GM23338 (cell line): ENCODE data around the gene STAMBP. TPM values are rescaled to one million over a fixed set of nuclear protein-coding genes. Genes with fewer than 3 reads are reported as not detected.

Source experiments
- ATAC-seq: fragments of 200-7000 bp; cut with Tn5 transposase; 3 replicates; pipeline ENCODE4 v1.9.1; 2020
- DNase-seq: peaks from one replicate; pipeline ENCODE4 v3.0.0-alpha.2; 2015; ENCODE audit warnings: low spot score
- H2AFZ ChIP-seq: fragments of 200-600 bp; sonication (generic); 2 replicates; pipeline ENCODE4 v1.8.0; 2016; ENCODE audit warnings: antibody characterized with exemption, mild to moderate bottlenecking, moderate library complexity
- H3F3A ChIP-seq: fragments of 200-600 bp; sonication (generic); replicated peaks from 2 replicates; pipeline ENCODE4 v1.8.0; 2017; ENCODE audit warnings: antibody characterized with exemption, mixed run types, low read depth
- H3K27ac ChIP-seq: fragments of 200-600 bp; sonication (generic); 2 replicates; pipeline ENCODE4 v1.6.1; 2016; ENCODE audit warnings: low read depth
- H3K27me3 ChIP-seq: fragments of 200-600 bp; sonication (generic); 2 replicates; pipeline ENCODE4 v1.8.0; 2016; ENCODE audit warnings: mild to moderate bottlenecking, mixed run types, moderate library complexity; ENCODE audit not compliant: insufficient read depth
- H3K36me3 ChIP-seq: fragments of 200-600 bp; sonication (generic); 2 replicates; pipeline ENCODE4 v1.8.0; 2016; ENCODE audit warnings: mild to moderate bottlenecking; ENCODE audit not compliant: insufficient read depth
- H3K4me1 ChIP-seq: fragments of 200-600 bp; sonication (generic); 2 replicates; pipeline ENCODE4 v1.8.0; 2016; ENCODE audit warnings: mild to moderate bottlenecking, moderate library complexity; ENCODE audit not compliant: insufficient read depth
- H3K4me2 ChIP-seq: fragments of 200-600 bp; sonication (generic); 2 replicates; pipeline ENCODE4 v1.7.1; 2017; ENCODE audit warnings: mixed run types
- H3K4me3 ChIP-seq: fragments of 200-600 bp; sonication (generic); 2 replicates; pipeline ENCODE4 v1.6.1; 2016; ENCODE audit warnings: mixed run types
- H3K79me2 ChIP-seq: fragments of 200-600 bp; sonication (generic); replicated peaks from 2 replicates; pipeline ENCODE4 v1.8.0; 2017; ENCODE audit warnings: mild to moderate bottlenecking; ENCODE audit not compliant: insufficient read depth
- H3K9me2 ChIP-seq: fragments of 200-600 bp; sonication (generic); 2 replicates; pipeline ENCODE4 v1.8.0; 2017; ENCODE audit not compliant: insufficient read depth
- H4K20me1 ChIP-seq: fragments of 200-600 bp; sonication (generic); replicated peaks from 2 replicates; pipeline ENCODE4 v1.8.0; 2017; ENCODE audit warnings: mild to moderate bottlenecking; ENCODE audit not compliant: insufficient read depth
- H3K27ac Mint-ChIP-seq: 2 replicates; pipeline ENCODE4 v1.8.0; 2020; ENCODE audit warnings: inconsistent platforms, mild to moderate bottlenecking, moderate library complexity, mixed read lengths
- H3K27me3 Mint-ChIP-seq: 3 replicates; pipeline ENCODE4 v1.8.0; 2022; ENCODE audit warnings: low read depth, mild to moderate bottlenecking, moderate library complexity, mixed read lengths, inconsistent platforms; ENCODE audit not compliant: insufficient read depth, poor library complexity
- H3K36me3 Mint-ChIP-seq: 3 replicates; pipeline ENCODE4 v1.8.0; 2021; ENCODE audit warnings: low read depth, mild to moderate bottlenecking, inconsistent platforms, moderate library complexity, mixed read lengths
- H3K4me1 Mint-ChIP-seq: 3 replicates; pipeline ENCODE4 v1.8.0; 2020; ENCODE audit warnings: mild to moderate bottlenecking, inconsistent platforms, mixed read lengths
- H3K4me3 Mint-ChIP-seq: 3 replicates; pipeline ENCODE4 v1.8.0; 2021; ENCODE audit warnings: moderate library complexity, mild to moderate bottlenecking, inconsistent platforms, mixed read lengths
- H3K9me3 Mint-ChIP-seq: 3 replicates; pipeline ENCODE4 v1.8.0; 2020; ENCODE audit warnings: moderate library complexity, mild to moderate bottlenecking, inconsistent platforms, mixed read lengths
- CREB1 ChIP-seq: fragments of 250-450 bp; sonication (Bioruptor Pico); IDR thresholded peaks from 2 replicates; pipeline ENCODE4 v1.5.0; 2020; ENCODE audit warnings: low read depth, mild to moderate bottlenecking, moderate library complexity
- EZH2 ChIP-seq: fragments of 200-600 bp; sonication (generic); IDR thresholded peaks from one replicate; pipeline ENCODE4 v1.8.0; 2017; ENCODE audit warnings: antibody characterized with exemption, mild to moderate bottlenecking, low read depth; ENCODE audit not compliant: unreplicated experiment
- JUNB ChIP-seq: IDR thresholded peaks from one replicate; pipeline ENCODE4 v1.6.1; 2016; ENCODE audit warnings: antibody characterized with exemption; ENCODE audit not compliant: unreplicated experiment
- NANOG ChIP-seq: IDR thresholded peaks from 2 replicates; pipeline ENCODE4 v1.6.1; 2016; ENCODE audit warnings: antibody characterized with exemption, borderline replicate concordance
- POLR2AphosphoS5 ChIP-seq: IDR thresholded peaks from 2 replicates; pipeline ENCODE4 v1.6.1; 2016; ENCODE audit warnings: antibody characterized with exemption, low read depth
- STAT1 ChIP-seq: IDR thresholded peaks from one replicate; pipeline ENCODE4 v1.6.1; 2016; ENCODE audit warnings: antibody characterized with exemption; ENCODE audit not compliant: unreplicated experiment
- ZNF114 ChIP-seq: fragments of 250-450 bp; sonication (Bioruptor Pico); IDR thresholded peaks from 2 replicates; pipeline ENCODE4 v1.5.0; 2020; ENCODE audit warnings: mild to moderate bottlenecking, moderate library complexity
- ZNF331 ChIP-seq: fragments of 250-450 bp; sonication (Bioruptor Pico); IDR thresholded peaks from 2 replicates; pipeline ENCODE4 v1.5.0; 2020; ENCODE audit warnings: low read depth, mild to moderate bottlenecking, moderate library complexity
- polyA plus RNA-seq: library from polyadenylated mRNA; unstranded; fragments of >200 nt; fragmentation: Nextera tagmentation; extraction: Ambion mirVana; gene quantifications from 2 replicates; pipeline ENCODE4 v1.2.1, GENCODE V29; 2016
- total RNA-seq: library from RNA; depleted of rRNA; stranded (reverse); fragments of >200 nt; shearing (Covaris generic); gene quantifications from 2 replicates; pipeline ENCODE4 v1.2.3, GENCODE V29; 2014
- TF ChIP-seq, protein P1 (sequence below): IDR thresholded peaks from 2 replicates; pipeline ENCODE4 v1.6.1; 2016; ENCODE audit warnings: antibody characterized with exemption
- TF ChIP-seq, protein P2 (sequence below), 2 experiments: fragments of 200-600 bp in 1 of 2; sonication (generic) in 1 of 2; conservative IDR thresholded peaks; 2 replicates each; pipeline versions ENCODE4 v1.5.1 to v1.6.1; 2016 to 2017; ENCODE audit warnings: antibody characterized with exemption in 2 of 2, low read depth in 2 of 2, mild to moderate bottlenecking in 2 of 2, moderate library complexity in 1 of 2
- TF ChIP-seq, protein P3 (sequence below): fragments of 250-450 bp; sonication (Bioruptor Pico); IDR thresholded peaks from 2 replicates; pipeline ENCODE4 v1.5.0; 2020; ENCODE audit warnings: mild to moderate bottlenecking, moderate library complexity

STAMBP gene
- total and polyA plus RNA-seq, 2 experiments from 2014 or later: 33.9 to 106 TPM

DNA sequence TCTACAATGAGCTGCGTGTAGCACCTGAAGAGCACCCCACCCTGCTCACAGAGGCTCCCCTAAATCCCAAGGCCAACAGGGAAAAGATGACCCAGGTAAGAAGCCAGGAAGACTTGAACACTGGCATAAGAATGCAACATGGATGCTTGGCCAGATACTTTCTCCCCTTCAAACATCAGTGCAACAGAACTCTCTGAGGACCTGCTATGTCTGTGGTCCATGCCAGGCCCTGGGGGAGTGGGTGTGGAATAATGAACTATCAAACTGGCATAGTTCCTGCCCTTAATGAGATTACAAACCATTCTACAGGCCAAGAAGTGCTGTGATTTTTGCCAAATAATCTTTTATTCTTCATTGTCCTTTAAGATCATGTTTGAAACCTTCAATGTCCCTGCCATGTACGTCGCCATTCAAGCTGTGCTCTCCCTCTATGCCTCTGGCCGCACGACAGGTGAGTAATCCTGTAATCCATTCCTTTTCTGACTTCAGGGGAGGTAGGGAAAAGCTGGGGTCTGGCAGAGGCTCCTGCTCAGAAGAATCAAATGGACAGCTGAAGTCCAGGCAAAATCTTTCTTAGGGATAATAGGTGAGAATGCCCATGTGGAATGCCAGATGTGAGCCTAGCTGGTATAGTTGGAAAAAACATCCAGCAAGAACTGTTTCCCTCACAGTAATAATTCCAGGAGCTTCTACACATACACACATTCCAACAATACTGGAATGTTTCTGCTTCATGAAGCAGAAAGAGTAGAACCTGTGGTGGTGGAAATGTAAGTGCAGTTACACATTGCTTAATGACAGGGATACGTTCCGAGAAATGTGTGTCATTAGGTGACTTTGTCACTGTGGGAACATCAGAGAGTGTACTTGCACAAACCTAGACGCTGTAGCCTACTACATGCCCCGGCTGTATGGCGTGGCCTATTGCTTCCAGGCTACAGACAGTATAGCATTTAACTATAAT is 80.2 kb downstream of the STAMBP start:
- H3K79me2 ChIP-seq: no peaks in the 10 kb centered on the region
- no peaks in the 10 kb centered on the region for H3K27me3 ChIP-seq
- TF ChIP-seq, protein P1, sequence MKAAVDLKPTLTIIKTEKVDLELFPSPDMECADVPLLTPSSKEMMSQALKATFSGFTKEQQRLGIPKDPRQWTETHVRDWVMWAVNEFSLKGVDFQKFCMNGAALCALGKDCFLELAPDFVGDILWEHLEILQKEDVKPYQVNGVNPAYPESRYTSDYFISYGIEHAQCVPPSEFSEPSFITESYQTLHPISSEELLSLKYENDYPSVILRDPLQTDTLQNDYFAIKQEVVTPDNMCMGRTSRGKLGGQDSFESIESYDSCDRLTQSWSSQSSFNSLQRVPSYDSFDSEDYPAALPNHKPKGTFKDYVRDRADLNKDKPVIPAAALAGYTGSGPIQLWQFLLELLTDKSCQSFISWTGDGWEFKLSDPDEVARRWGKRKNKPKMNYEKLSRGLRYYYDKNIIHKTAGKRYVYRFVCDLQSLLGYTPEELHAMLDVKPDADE: no peak
- H3K27ac ChIP-seq: no peak overlapping the region
- H3K36me3 Mint-ChIP-seq: no peaks in the 10 kb centered on the region
- H3K4me1 ChIP-seq: 0 out of 2 replicates have a peak, but pooled peaks cover 3% of the 10 kb centered on the region
- no peaks in the 10 kb centered on the region for H3K27me3 Mint-ChIP-seq
- no peak overlapping the region for H3K4me3 ChIP-seq
- H3K4me2 ChIP-seq: no peak overlapping the region
- ATAC-seq (no peak), DNase-seq (no peak)
- no peaks in the 10 kb centered on the region for H3K9me3 Mint-ChIP-seq
- H3F3A ChIP-seq: no peaks in the 10 kb centered on the region
- no peak overlapping the region for H3K27ac Mint-ChIP-seq
- H3K9me2 ChIP-seq: no peaks in the 10 kb centered on the region
- H3K36me3 ChIP-seq: no peaks in the 10 kb centered on the region
- no peak overlapping the region for H3K4me3 Mint-ChIP-seq
- H3K4me1 Mint-ChIP-seq: peaks cover 6% of the 10 kb centered on the region
- H2AFZ ChIP-seq: no peak overlapping the region; the same call in 1 of the 2 replicates
- H4K20me1 ChIP-seq: no peaks in the 10 kb centered on the region

DNA sequence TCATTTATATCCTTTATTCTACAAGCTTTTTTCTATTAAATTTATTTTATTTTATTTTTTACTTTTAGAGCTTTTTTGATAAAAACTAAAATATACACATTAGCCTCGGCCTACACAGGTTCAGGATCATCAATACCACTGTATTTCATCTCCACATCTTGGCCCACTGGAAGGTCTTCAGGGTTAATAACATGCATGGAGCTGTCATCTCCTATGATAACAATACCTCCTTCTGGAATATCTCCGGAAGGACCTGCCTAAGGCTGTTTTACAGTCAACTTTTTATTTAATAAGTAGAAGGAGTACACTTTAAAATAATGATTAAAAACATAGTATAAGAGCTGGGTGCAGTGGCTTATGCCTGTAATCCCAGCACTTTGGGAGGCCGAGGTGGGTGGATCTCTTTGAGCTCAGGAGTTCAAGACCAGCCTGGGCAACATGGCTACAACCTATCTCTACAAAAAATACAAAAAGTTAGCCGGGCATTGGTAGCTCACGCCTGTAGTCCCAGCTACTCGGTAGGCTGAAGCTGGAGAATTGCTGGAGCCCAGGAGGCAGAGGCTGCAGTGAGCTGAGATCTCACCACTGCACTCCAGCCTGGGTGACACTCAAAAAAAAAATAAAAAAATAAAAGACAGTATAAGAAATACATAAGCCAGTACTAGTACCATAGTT is 82.2 kb downstream of the STAMBP start:
- H3K9me2 ChIP-seq: no peaks in the 10 kb centered on the region
- ATAC-seq (no peak), DNase-seq (no peak)
- Mint-ChIP-seq H3K27me3 (peaks cover 4% of the 10 kb centered on the region), H3K4me1 (peaks cover 6% of the 10 kb centered on the region; the same call in 2 of the 3 replicates), H3K36me3 (no peaks in the 10 kb centered on the region), H3K4me3 (no peak overlapping the region), H3K9me3 (no peaks in the 10 kb centered on the region), H3K27ac (no peak overlapping the region)
- no peak overlapping the region for H3K4me3 ChIP-seq
- H3K4me2 ChIP-seq: no peak overlapping the region
- no peak overlapping the region for H3K27ac ChIP-seq
- H4K20me1 ChIP-seq: 0 out of 2 replicates have a peak, but pooled peaks cover 2% of the 10 kb centered on the region
- H3K27me3 ChIP-seq: no peaks in the 10 kb centered on the region
- no peaks in the 10 kb centered on the region for H3F3A ChIP-seq
- H3K79me2 ChIP-seq: no peaks in the 10 kb centered on the region
- H2AFZ ChIP-seq: no peak overlapping the region
- 0 out of 2 replicates have a peak, but pooled peaks cover 3% of the 10 kb centered on the region for H3K4me1 ChIP-seq
- no peaks in the 10 kb centered on the region for H3K36me3 ChIP-seq
- no peak for TF ChIP-seq JUNB
- no peak for TF ChIP-seq ZNF331 (CRISPR knock-in tag)
- no peak for TF ChIP-seq EZH2
- no peak for TF ChIP-seq NANOG
- TF ChIP-seq, protein P2, sequence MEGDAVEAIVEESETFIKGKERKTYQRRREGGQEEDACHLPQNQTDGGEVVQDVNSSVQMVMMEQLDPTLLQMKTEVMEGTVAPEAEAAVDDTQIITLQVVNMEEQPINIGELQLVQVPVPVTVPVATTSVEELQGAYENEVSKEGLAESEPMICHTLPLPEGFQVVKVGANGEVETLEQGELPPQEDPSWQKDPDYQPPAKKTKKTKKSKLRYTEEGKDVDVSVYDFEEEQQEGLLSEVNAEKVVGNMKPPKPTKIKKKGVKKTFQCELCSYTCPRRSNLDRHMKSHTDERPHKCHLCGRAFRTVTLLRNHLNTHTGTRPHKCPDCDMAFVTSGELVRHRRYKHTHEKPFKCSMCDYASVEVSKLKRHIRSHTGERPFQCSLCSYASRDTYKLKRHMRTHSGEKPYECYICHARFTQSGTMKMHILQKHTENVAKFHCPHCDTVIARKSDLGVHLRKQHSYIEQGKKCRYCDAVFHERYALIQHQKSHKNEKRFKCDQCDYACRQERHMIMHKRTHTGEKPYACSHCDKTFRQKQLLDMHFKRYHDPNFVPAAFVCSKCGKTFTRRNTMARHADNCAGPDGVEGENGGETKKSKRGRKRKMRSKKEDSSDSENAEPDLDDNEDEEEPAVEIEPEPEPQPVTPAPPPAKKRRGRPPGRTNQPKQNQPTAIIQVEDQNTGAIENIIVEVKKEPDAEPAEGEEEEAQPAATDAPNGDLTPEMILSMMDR (conservative IDR thresholded peaks at IDR 0.05; ENCODE audit: low read depth in 2 of 2): no peak
- TF ChIP-seq CREB1: no peak
- TF ChIP-seq STAT1: no peak
- TF ChIP-seq POLR2AphosphoS5: no peak
- TF ChIP-seq, protein P3, sequence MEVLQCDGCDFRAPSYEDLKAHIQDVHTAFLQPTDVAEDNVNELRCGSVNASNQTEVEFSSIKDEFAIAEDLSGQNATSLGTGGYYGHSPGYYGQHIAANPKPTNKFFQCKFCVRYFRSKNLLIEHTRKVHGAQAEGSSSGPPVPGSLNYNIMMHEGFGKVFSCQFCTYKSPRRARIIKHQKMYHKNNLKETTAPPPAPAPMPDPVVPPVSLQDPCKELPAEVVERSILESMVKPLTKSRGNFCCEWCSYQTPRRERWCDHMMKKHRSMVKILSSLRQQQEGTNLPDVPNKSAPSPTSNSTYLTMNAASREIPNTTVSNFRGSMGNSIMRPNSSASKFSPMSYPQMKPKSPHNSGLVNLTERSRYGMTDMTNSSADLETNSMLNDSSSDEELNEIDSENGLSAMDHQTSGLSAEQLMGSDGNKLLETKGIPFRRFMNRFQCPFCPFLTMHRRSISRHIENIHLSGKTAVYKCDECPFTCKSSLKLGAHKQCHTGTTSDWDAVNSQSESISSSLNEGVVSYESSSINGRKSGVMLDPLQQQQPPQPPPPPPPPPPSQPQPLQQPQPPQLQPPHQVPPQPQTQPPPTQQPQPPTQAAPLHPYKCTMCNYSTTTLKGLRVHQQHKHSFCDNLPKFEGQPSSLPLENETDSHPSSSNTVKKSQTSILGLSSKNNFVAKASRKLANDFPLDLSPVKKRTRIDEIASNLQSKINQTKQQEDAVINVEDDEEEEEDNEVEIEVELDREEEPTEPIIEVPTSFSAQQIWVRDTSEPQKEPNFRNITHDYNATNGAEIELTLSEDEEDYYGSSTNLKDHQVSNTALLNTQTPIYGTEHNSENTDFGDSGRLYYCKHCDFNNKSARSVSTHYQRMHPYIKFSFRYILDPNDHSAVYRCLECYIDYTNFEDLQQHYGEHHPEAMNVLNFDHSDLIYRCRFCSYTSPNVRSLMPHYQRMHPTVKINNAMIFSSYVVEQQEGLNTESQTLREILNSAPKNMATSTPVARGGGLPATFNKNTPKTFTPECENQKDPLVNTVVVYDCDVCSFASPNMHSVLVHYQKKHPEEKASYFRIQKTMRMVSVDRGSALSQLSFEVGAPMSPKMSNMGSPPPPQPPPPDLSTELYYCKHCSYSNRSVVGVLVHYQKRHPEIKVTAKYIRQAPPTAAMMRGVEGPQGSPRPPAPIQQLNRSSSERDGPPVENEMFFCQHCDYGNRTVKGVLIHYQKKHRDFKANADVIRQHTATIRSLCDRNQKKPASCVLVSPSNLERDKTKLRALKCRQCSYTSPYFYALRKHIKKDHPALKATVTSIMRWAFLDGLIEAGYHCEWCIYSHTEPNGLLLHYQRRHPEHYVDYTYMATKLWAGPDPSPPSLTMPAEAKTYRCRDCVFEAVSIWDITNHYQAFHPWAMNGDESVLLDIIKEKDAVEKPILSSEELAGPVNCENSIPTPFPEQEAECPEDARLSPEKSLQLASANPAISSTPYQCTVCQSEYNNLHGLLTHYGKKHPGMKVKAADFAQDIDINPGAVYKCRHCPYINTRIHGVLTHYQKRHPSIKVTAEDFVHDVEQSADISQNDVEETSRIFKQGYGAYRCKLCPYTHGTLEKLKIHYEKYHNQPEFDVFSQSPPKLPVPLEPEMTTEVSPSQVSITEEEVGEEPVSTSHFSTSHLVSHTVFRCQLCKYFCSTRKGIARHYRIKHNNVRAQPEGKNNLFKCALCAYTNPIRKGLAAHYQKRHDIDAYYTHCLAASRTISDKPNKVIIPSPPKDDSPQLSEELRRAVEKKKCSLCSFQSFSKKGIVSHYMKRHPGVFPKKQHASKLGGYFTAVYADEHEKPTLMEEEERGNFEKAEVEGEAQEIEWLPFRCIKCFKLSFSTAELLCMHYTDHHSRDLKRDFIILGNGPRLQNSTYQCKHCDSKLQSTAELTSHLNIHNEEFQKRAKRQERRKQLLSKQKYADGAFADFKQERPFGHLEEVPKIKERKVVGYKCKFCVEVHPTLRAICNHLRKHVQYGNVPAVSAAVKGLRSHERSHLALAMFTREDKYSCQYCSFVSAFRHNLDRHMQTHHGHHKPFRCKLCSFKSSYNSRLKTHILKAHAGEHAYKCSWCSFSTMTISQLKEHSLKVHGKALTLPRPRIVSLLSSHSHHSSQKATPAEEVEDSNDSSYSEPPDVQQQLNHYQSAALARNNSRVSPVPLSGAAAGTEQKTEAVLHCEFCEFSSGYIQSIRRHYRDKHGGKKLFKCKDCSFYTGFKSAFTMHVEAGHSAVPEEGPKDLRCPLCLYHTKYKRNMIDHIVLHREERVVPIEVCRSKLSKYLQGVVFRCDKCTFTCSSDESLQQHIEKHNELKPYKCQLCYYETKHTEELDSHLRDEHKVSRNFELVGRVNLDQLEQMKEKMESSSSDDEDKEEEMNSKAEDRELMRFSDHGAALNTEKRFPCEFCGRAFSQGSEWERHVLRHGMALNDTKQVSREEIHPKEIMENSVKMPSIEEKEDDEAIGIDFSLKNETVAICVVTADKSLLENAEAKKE (CRISPR knock-in tag): no peak
- no peak for TF ChIP-seq ZNF114
